ENCODE data around the gene EXOSC2.

Gene EXOSC2

DNA sequence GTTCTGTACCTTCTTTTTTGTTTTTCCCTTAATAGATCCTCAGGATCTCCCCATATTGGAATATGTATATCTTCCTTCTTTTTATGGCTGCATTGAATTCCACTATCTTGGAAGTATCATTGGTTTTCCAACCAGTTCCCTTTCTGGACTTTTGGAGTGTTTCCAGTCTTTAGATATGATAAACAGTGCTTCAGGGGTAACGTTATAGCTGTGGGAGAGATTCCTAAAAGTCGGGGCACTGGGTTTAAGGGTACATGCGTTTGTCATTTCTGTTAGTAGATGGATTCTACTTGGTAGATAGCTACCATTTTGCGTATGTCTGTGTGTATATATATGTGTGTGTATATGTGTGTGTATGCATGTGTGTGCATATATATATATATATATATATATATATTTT, 42.0 kb downstream of the EXOSC2 start:
- DNase-seq = no peak

- DNase-seq = no peak
These were observed 43.3 kb downstream of the EXOSC2 start for GRCh38 chr9:130736834-130737233.

DNA sequence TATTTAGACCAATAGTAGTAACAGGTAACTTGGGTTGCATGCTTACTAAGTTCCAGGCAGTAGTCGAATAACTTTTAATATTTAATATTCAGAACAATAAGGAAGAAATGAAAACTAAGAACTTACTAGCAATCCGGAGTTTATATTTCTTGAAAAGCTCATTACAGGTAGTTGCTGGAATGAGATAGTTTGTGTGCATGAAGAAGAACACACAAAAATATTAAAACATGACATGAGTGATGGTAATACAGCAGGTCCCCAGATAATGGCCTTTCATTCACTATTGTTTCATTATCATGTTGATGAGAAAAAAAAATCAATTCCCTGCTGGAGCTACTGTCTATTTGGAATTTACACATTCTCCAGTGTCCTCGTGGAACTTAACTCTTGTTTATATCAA, 44.7 kb downstream of the EXOSC2 start:
- DNase-seq = no peak

DNA sequence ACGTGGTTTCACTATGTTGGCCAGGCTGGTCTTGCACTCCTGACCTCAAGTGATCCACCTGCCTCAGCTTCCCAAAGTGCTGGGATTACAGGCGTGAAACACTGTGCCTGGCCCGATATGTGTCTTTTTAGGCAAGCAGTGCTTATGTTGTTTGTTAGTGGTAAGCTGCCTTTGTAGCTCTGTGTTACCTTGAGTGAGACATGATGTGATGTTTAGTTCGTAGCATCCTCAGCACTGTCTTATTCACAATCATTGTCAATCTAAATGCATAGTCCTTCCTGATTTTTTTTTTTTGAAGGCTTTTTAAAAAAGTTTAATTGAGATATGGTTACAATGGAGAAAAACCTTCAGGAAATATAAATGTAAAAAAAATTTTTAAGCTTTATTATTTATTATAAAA, 45.5 kb downstream of the EXOSC2 start:
- no peak for DNase-seq

DNA sequence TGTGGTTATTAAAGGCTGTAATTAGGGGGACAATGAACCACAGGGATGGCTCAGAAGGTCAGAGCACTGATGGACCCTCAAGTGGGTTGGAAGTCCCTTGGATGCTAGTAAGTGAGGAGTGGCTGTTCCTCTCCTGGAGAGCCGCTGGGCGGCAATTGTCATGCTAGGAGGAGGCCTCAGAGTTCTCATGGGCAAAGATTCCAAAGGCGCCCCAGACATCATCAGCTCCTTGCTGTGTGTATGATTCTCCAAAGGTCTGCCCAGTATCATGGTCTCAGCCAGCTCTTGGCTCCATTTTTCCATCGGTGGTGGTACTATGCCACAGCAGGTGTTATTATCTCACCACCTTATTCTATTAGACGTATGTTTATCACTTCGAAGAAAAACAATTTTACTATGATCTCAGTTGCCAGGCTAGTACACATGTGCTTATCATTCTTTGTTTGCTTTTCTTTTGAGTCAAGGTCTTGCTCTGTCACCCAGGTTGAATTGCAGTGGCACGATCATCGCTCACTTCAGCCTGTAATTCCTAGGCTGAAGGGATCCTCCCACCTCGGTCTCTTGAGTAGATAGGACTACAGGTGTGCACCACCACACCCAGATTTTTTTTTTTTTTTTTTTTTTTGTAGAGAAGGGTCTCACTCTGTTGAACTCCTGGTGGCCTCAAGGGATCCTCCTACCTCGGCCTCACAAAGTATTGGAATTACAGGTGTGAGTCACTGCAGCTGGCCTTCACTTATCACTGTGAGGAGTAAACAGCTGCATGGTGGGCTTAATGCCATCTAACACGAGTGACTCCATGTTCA, 46.8 kb downstream of the EXOSC2 start:
- DNase-seq = no peak

DNA sequence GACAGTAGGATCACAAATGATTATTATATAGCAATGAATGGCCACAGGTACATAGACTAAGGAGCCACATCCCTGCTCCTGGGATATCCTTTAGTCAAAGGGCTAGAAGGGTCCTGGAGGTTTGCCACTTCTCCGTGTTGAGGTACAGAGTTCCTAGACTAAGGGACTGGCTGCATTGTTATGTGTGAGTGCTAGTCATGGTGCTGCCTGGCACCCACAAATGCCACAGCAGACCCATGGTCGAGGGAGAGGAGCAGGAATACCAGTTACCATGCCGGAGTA, 47.4 kb downstream of the EXOSC2 start:
- DNase-seq = no peak

GRCh38 chr9:130741831-130742449, 48.4 kb downstream of the EXOSC2 start:
- no peak for DNase-seq

GRCh38 chr9:130743656-130744055, 50.1 kb downstream of the EXOSC2 start:
- DNase-seq = no peak

- no peak for DNase-seq
These were observed 51.7 kb downstream of the EXOSC2 start for GRCh38 chr9:130745210-130745800.

DNA sequence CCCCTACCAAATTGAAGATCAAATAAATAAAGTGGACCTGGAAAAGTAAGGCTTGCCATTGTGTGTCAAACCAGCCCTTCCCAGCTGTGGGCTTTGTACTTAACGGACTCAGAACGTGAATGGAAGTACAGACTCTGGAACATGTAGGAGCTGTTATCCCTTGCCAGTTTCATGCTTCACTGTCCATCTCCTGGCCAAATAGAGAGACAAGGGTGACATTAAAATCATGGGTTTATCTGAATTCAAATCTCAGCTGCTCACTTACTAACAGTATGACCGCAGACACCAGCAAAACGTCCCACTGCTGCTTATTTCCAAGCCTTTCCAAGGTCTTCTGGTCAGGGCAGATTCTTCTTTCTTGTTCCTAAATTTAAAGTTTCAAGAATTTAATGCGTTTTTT, 52.2 kb downstream of the EXOSC2 start:
- DNase-seq = no peak

- no peak for DNase-seq
These were observed 53.0 kb downstream of the EXOSC2 start for GRCh38 chr9:130746434-130747212.

GRCh38 chr9:130751631-130752355, 58.2 kb downstream of the EXOSC2 start:
- no peak for DNase-seq
